NT2/D1 (cell line): ENCODE data around the gene MAU2.

ENCODE experiments used
- SUZ12 ChIP-seq: IDR thresholded peaks from 2 replicates; pipeline ENCODE4 v1.6.1; 2011; ENCODE audit not compliant: insufficient read length, insufficient read depth; ENCODE audit errors: extremely low read depth
- YY1 ChIP-seq: IDR thresholded peaks from 2 replicates; pipeline ENCODE4 v1.6.1; 2011; ENCODE audit not compliant: insufficient read length, insufficient read depth
- ZNF274 ChIP-seq: IDR thresholded peaks from 2 replicates; pipeline ENCODE4 v1.6.1; 2011; ENCODE audit warnings: mild to moderate bottlenecking, low read depth, low read length

DNA sequence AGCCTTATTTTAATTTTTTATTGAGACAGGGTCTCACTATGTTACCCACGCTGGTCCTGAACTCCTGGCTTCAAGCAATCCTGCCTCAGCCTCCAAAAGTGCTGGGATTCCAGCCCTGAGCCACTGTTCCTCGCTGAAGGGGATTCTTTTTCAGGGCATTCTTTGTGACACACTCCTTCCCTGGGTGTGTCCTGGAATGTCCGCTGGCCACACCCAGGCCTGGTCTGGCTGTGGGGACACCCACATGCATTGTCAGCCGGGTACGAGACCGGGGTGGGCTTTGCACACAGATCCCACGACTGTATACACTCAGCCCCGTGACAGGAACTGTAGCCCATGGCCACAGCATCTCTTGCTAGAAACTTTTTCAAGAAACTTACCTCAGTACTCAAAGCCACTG lies 50.4 kb downstream of the MAU2 start:
- TF ChIP-seq SUZ12 = no peak
- TF ChIP-seq ZNF274 = no peak
- TF ChIP-seq YY1 = no peak
